Measurements from ENCODE around the gene EFEMP2.
A peak's percentile ranks its signal among the peaks of the same experiment; 100 is the strongest.

Gene EFEMP2

DNA sequence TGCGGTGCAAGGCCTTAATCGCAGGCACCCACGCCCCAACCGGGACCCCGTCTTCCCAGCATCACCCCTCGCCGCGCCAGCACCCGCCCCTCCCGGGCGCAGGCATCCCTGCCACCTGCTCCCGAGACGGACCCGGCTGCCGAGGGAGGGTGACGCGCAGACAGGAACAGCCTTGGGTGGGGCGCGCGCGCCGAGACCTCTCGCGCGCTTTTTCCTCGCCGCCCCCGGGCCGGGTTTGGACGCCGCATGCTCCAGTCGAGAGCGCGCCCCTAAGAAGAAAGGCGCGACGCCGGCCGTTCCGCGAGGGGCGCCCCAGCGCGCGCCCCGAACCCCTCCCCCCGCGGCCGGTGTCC is 15.1 kb downstream of the EFEMP2 start:
- DNase-seq (ENCODE audit: low spot score), result no peak
- TF ChIP-seq, protein P1, sequence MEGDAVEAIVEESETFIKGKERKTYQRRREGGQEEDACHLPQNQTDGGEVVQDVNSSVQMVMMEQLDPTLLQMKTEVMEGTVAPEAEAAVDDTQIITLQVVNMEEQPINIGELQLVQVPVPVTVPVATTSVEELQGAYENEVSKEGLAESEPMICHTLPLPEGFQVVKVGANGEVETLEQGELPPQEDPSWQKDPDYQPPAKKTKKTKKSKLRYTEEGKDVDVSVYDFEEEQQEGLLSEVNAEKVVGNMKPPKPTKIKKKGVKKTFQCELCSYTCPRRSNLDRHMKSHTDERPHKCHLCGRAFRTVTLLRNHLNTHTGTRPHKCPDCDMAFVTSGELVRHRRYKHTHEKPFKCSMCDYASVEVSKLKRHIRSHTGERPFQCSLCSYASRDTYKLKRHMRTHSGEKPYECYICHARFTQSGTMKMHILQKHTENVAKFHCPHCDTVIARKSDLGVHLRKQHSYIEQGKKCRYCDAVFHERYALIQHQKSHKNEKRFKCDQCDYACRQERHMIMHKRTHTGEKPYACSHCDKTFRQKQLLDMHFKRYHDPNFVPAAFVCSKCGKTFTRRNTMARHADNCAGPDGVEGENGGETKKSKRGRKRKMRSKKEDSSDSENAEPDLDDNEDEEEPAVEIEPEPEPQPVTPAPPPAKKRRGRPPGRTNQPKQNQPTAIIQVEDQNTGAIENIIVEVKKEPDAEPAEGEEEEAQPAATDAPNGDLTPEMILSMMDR (conservative IDR thresholded peaks at IDR 0.05; ENCODE audit: low read depth), result no peak
- ChIA-PET POLR2A (ENCODE audit: low non-redundant PET) (no interaction called here), CTCF (no interaction called here)
- peak overlapping the region; percentile 98 for H3K27ac ChIP-seq

DNA sequence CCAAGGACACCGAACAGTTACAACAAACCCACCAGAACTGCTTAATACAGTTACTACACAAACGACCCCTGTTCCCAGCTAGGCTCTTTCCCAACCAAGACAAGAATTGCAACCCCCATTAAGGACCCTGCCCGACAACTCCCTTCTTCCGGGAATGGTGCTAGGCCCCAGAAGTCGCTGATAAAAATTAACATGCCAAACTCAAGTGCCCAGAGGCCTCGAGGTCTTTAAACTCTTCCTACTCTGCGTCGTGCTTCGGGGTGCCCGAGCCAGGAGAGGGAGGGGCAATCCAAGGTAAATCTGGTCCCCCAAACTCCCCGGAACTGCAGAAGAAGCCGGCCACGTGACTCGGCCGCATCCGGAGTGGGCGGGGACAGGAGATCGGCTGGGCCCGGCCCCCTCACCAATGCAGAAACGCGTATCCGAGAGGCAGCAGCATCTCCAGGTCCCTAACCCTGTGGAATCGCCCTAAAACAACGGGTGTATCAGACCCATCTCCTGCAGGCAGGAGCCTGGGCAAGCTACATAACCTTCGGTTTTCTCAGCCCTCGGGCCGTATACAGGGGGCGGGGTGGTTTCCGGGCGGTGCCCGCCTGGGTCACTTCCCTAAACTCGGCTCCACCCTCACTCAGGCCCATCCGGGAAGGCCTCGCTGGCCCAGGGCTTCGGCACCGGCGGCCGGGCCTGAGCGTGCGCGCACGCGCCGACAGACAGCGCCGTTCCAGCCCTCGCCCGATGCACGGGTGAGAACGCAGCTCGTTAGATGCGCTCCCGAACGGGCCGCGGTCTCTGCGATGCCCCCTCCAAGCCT is 15.7 kb downstream of the EFEMP2 start:
- ChIA-PET CTCF (no interaction called here), POLR2A (ENCODE audit: low non-redundant PET) (no interaction called here)
- TF ChIP-seq, protein P1 (conservative IDR thresholded peaks at IDR 0.05; ENCODE audit: low read depth), result no peak
- H3K27ac ChIP-seq, result peak overlapping the region; percentile 98
- no peak for DNase-seq (ENCODE audit: low spot score)

DNA sequence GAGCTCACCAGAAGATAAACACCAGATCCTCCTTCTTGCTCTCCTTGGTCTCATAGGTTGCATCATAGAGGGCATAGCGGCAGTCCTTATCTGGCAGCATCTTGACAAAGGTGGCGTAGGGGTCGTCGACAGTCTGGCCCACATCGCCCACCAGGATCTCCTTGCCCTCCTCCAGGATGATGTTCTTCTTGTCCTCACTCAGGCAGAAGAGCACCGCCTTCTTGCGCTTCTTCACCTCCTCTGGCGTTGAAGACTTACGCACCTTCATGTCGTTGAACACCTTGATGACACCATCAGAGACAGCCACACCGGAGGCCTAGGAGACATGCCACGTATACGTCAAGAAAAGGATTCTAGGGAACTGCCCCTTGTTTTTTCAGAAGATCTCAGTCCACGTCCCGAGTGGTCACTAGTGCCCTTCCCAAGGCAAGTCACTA is 16.7 kb downstream of the EFEMP2 start:
- ChIA-PET POLR2A (ENCODE audit: low non-redundant PET) (no interaction called here), CTCF (no interaction called here)
- no peak for DNase-seq (ENCODE audit: low spot score)
- TF ChIP-seq, protein P1 (conservative IDR thresholded peaks at IDR 0.05; ENCODE audit: low read depth), result no peak
- H3K27ac ChIP-seq, result peak overlapping the region; percentile 12; the same call in 1 of the 2 replicates

DNA sequence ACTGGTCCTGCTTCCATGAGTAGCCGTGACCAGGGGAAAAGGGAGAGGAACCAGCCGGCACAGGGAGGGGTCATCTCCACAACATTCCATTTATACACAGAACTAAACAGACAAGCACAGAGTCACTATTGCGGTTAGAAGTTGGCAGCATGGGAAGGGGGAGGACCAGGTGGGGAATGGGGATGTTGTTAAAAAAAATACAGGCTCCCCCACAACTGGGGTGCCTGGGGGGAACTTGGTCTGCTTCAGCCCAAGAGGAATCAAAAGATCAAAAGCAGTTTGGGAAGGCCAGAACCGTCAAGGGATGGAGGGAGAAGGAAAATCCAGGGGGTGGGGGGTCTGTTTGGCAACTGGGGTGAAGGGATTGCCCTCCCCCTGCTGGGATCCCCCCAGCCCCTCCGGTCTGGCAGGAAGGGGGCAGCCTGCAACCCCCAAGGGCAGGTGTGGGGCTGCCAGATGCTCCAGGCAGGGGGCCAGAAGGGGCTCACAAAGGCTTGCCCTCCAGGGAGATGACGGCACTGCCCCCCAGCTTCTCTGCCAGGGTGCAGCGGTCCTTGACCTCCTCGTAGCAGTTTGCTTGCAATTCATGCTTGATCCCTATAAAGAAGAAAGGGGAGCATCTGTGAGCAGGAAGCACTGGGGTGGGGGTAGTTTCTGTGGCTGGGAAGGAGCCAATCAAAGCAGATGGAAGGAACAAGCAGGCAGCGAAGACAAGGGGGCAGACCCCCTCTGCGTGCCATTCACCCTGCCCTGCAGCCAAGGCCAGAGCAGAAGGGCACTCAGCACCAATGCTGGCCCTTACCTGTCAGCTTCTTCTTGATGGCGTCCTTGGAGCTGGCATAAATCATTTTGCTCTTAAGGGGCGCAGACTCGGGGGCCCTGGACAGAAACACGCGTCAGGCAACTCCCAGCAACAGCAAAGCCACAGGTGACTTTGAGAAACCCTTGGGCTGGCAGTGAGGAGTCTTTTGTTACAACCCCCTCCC is 17.5 kb downstream of the EFEMP2 start:
- ChIA-PET POLR2A (ENCODE audit: low non-redundant PET) (no interaction called here), CTCF (no interaction called here)
- TF ChIP-seq, protein P1 (conservative IDR thresholded peaks at IDR 0.05; ENCODE audit: low read depth), result no peak
- H3K27ac ChIP-seq, result peak overlapping the region; percentile 12; the same call in 1 of the 2 replicates
- DNase-seq (ENCODE audit: low spot score), result no peak

DNA sequence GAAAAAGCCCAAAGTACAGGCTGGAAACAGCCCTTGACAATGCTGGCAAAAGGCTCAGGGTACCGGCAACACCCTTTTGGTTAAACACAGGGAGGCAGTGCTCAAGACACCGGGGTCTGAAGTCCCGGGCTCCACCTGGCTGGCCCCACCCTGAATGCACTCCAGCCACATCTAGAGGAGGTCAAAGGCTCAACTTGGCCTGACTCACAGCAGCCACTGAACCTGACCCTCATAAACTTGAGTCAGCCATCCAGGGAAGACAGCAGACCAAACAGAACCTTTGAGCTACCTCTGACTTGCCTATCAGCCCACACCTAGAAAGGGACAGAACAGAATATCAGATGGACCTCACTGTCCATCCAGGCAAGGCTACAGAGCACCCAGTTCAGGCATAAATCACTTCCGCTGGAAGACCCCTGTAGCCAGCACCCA is 18.4 kb downstream of the EFEMP2 start:
- CTCF ChIA-PET, result interaction anchor here (0.6 kb wide), 1 partner anchor 623 kb away, joined by 3 read pairs; no protein-coding TSS in a partner anchor
- DNase-seq (ENCODE audit: low spot score), result no peak
- POLR2A ChIA-PET (ENCODE audit: low non-redundant PET), result no interaction called here
- H3K27ac ChIP-seq, result peak overlapping the region; percentile 39
- TF ChIP-seq, protein P1 (conservative IDR thresholded peaks at IDR 0.05; ENCODE audit: low read depth), result no peak

DNA sequence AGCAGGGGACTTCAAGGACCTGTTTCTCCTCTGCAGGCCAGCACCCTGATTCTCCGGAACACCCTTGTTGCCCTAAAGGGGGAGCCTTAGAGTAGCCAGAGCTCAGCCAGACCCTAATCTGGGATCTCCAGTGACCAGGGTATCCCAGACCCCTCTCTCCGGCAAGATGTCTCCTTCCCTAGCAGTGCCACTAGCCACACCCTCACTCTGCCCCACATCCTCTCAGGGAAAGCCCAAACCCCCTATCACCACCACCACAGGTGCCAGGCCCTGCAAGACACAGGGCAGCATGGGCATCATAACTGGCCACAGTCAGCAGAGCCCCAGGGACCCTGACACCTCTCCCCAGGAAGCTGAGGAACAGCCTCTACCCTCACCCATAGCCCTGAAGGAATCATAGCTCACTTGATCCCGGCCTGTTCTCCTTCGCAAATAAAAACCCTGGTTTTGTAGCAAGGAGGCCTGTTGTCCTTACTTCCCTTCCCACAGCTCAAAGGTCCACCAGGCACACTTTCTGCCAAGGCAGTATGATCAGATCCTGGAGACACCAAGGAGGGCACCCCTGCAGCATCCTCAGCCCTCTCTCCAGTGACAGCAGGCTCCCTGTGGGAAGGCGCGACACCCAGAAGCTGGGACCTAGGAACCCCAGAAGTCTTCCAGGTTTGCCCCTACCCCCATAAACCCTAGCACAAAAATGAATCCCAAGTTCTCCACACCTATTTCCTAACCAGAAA is 19.2 kb downstream of the EFEMP2 start:
- TF ChIP-seq, protein P1 (conservative IDR thresholded peaks at IDR 0.05; ENCODE audit: low read depth), result no peak
- H3K27ac ChIP-seq, result peak overlapping the region; percentile 39
- ChIA-PET POLR2A (ENCODE audit: low non-redundant PET) (no interaction called here), CTCF (interaction anchor here (0.5 to 0.6 kb wide), 3 partner anchors 130 to 622 kb away, joined by 3 read pairs; no protein-coding TSS in a partner anchor)
- no peak for DNase-seq (ENCODE audit: low spot score)

All from RWPE1 (cell line).